GDM1 (cell line): ENCODE measurements around the gene WDR64.

Source experiments
- DNase-seq: peaks from one replicate; lab custom pipeline; 2025; lab: John Stamatoyannopoulos, UW

Gene WDR64

GRCh38 chr1:241839369-241839979 is 187.4 kb downstream of the WDR64 start:
- no peak for DNase-seq

GRCh38 chr1:241840164-241840563 is 188.1 kb downstream of the WDR64 start:
- no peak for DNase-seq

- no peak for DNase-seq
Measured at GRCh38 chr1:241841691-241842090, 189.6 kb downstream of the WDR64 start.

- no peak for DNase-seq
Measured at GRCh38 chr1:241842565-241842964, 190.5 kb downstream of the WDR64 start.

- no peak for DNase-seq
Measured at GRCh38 chr1:241844593-241844992, 192.5 kb downstream of the WDR64 start.

- DNase-seq: no peak
Measured at GRCh38 chr1:241846375-241846774, 194.3 kb downstream of the WDR64 start.

- no peak for DNase-seq
Measured at GRCh38 chr1:241846862-241847539, 194.9 kb downstream of the WDR64 start.

- no peak for DNase-seq
Measured at GRCh38 chr1:241847540-241847795, 195.4 kb downstream of the WDR64 start.

- DNase-seq: peak; percentile 90
Measured at GRCh38 chr1:241847796-241848685, 196.0 kb downstream of the WDR64 start, which contains the start of gene EXO1. TSS of gene EXO1 (plus strand) at chr1:241848204. CDS start at chr1:241850426, 2,222 bp downstream.

- no peak for DNase-seq
Measured at GRCh38 chr1:241848686-241849344, 196.7 kb downstream of the WDR64 start.

GRCh38 chr1:241849345-241849695 is 197.2 kb downstream of the WDR64 start:
- no peak for DNase-seq
